ENCODE data around the gene IGDCC3.

DNA sequence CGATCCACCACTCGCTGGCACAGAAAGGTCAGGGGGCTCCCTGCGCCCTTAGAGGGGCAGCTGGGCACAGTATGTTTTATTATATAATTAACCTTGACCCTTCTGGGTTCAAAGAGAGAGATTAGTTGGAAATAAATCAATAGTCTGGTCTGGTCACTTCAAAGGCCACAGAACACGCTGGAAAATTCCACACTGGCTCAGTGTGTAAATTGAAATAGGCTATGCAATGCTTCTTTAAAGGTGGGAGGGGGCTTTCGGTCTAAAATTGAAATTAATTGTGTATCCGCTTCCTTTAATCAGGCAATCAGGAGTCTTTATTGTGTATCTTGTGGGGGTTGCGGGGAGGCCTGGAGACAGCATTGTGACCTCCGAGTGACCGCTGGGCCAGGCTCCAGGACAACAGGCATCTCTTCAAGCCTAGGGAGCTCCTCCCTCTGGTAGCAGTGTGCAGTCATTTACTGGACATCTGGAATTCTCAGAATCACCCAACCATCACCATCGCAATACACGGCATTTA, 65.3 kb downstream of the IGDCC3 start:
- TF ChIP-seq, protein P1, sequence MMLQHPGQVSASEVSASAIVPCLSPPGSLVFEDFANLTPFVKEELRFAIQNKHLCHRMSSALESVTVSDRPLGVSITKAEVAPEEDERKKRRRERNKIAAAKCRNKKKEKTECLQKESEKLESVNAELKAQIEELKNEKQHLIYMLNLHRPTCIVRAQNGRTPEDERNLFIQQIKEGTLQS (IDR thresholded peaks at IDR 0.05; ENCODE audit: borderline replicate concordance, extremely low read depth, low read depth, low read length): no peak
- TF ChIP-seq ZZZ3 (IDR thresholded peaks at IDR 0.05; ENCODE audit: control insufficient read depth, insufficient read length, low read depth) (no peak), NFYA (IDR thresholded peaks at IDR 0.05; ENCODE audit: borderline replicate concordance, low read depth, low read length) (no peak)
